Neuronal stem cell (in vitro differentiated cells): ENCODE measurements around the gene COCH.

Experiments
- DNase-seq: peaks from one replicate; pipeline ENCODE4 v3.0.0-alpha.2; 2013; ENCODE audit warnings: low spot score
- H2AFZ ChIP-seq: one replicate; pipeline ENCODE4 v1.6.1; 2013; ENCODE audit warnings: mild to moderate bottlenecking, low read length, inconsistent platforms
- H2AK5ac ChIP-seq: 2 replicates; pipeline ENCODE4 v1.6.1; 2013; ENCODE audit warnings: low read depth, mild to moderate bottlenecking, inconsistent platforms, low read length, moderate library complexity, mixed read lengths
- H2BK120ac ChIP-seq: 2 replicates; pipeline ENCODE4 v1.6.1; 2013; ENCODE audit warnings: low read depth, mild to moderate bottlenecking, inconsistent platforms, low read length, moderate library complexity, mixed read lengths
- H2BK12ac ChIP-seq: one replicate; pipeline ENCODE4 v1.6.1; 2013; ENCODE audit warnings: low read length, inconsistent platforms
- H2BK15ac ChIP-seq: 2 replicates; pipeline ENCODE4 v1.6.1; 2013; ENCODE audit warnings: mild to moderate bottlenecking, low read length, inconsistent platforms, mixed read lengths
- H2BK5ac ChIP-seq: one replicate; pipeline ENCODE4 v1.6.1; 2013; ENCODE audit warnings: inconsistent platforms, mild to moderate bottlenecking, low read length, moderate library complexity
- H3K14ac ChIP-seq: one replicate; pipeline ENCODE4 v1.6.1; 2013; ENCODE audit warnings: low read length, inconsistent platforms
- H3K18ac ChIP-seq: 2 replicates; pipeline ENCODE4 v1.6.1; 2013; ENCODE audit warnings: low read length, inconsistent platforms
- H3K23ac ChIP-seq: 2 replicates; pipeline ENCODE4 v1.6.1; 2013; ENCODE audit warnings: low read depth, mild to moderate bottlenecking, mixed read lengths, low read length, inconsistent platforms; ENCODE audit not compliant: poor library complexity
- H3K27ac ChIP-seq: replicated peaks from 3 replicates; pipeline ENCODE4 v1.5.1; 2013; ENCODE audit warnings: low read length, inconsistent platforms
- H3K27me3 ChIP-seq, 3 experiments: 2 replicates each; pipeline ENCODE4 v1.6.1; 2013; ENCODE audit warnings: low read length in 3 of 3, mild to moderate bottlenecking in 2 of 3, inconsistent platforms in 1 of 3, low read depth in 1 of 3, mixed read lengths in 1 of 3, moderate library complexity in 1 of 3; ENCODE audit not compliant: control insufficient read depth in 3 of 3, insufficient read depth in 3 of 3
- H3K36me3 ChIP-seq, 2 donors: replicated peaks in 1 of 2; 2 replicates each; pipeline ENCODE4 v1.6.1; 2013; ENCODE audit warnings: low read length in 2 of 2; ENCODE audit not compliant: control insufficient read depth in 2 of 2, insufficient read depth in 2 of 2
- H3K4ac ChIP-seq: 2 replicates; pipeline ENCODE4 v1.6.1; 2013; ENCODE audit warnings: inconsistent platforms, mild to moderate bottlenecking, low read length, moderate library complexity
- H3K4me1 ChIP-seq, 2 donors: 1 replicate in 1 of 2; 2 replicates in 1 of 2; pipeline ENCODE4 v1.6.1; 2013; ENCODE audit warnings: low read length in 2 of 2, low read depth in 1 of 2; ENCODE audit not compliant: control insufficient read depth in 2 of 2, insufficient read depth in 1 of 2
- H3K4me2 ChIP-seq: one replicate; pipeline ENCODE4 v1.6.1; 2013; ENCODE audit warnings: mild to moderate bottlenecking, low read length, inconsistent platforms; ENCODE audit not compliant: insufficient read depth, poor library complexity, severe bottlenecking
- H3K4me3 ChIP-seq, 2 donors: 2 replicates each; pipeline ENCODE4 v1.5.1; 2013; ENCODE audit warnings: low read length in 2 of 2, mild to moderate bottlenecking in 2 of 2, inconsistent platforms in 1 of 2, moderate library complexity in 1 of 2
- H3K79me1 ChIP-seq: one replicate; pipeline ENCODE4 v1.6.1; 2013; ENCODE audit warnings: low read depth, mild to moderate bottlenecking, inconsistent platforms, low read length, moderate library complexity
- H3K9ac ChIP-seq: one replicate; pipeline ENCODE4 v1.6.1; 2013; ENCODE audit warnings: mild to moderate bottlenecking, low read depth, low read length, inconsistent platforms; ENCODE audit not compliant: poor library complexity
- H3K9me3 ChIP-seq, 2 donors: replicated peaks in 1 of 2; 2 replicates each; pipeline versions ENCODE3 to v1.6.1; 2013; ENCODE audit warnings: low read length in 2 of 2, mild to moderate bottlenecking in 2 of 2, inconsistent platforms in 1 of 2, low read depth in 1 of 2, mixed read lengths in 1 of 2, moderate library complexity in 1 of 2; ENCODE audit not compliant: control insufficient read depth in 2 of 2, insufficient read depth in 1 of 2
- H4K8ac ChIP-seq: one replicate; pipeline ENCODE4 v1.6.1; 2013; ENCODE audit warnings: low read depth, mild to moderate bottlenecking, inconsistent platforms, low read length, moderate library complexity
- H4K91ac ChIP-seq: one replicate; pipeline ENCODE4 v1.6.1; 2013; ENCODE audit warnings: low read length, low read depth, mild to moderate bottlenecking, inconsistent platforms; ENCODE audit not compliant: poor library complexity
- WGBS, 2 donors: extraction: QIAGEN DNeasy Blood & Tissue Kit; methylation state at CpG; one replicate each; pipeline ENCODE4 v1.1.7; 2013; ENCODE audit warnings: missing lambda C conversion rate in 2 of 2, mixed read lengths in 1 of 2; ENCODE audit not compliant: insufficient read length in 2 of 2, insufficient replicate concordance in 1 of 2; ENCODE audit errors: extremely low coverage in 2 of 2; 5-methylcytosine and 5-hydroxymethylcytosine counted together

COCH gene

DNA sequence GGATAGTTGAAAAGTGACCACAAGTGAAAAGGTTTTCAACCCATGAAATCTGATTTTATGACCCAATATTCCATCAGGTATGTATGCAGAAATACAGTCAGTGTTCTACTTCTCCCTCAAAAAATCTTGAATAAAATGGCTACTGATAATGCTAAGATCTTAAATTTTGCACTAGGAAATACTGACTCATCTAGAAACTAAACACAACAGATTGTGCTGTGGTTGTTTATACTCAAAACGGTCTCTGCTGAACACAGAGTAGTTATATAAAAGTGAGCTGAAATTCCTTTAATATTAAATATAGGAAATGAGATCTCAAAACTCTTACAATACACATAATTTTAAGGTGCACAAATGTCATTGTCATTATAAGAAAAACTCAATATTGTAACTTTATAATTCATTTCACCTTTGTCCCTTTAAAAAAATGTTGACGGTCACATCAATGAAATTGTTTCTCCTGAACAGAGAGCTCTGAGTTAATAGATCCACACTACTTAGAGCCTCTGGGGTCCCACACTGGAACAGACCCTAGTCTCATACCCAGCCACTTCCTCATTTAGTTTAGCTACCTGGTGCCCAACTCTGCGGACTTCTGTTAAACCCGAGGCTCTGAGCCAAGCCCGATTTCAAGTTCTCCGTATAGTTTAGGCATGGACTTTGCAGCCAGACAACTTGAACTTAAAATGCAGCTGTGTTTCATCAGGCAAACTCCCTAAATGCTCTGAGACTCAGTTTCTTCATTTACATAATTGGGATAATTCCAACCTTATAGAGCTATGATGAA is 9.3 kb downstream of the COCH start:
- Histone ChIP-seq H2AK5ac (no peak overlapping the region), H4K8ac (no peak overlapping the region)
- no peak for DNase-seq

DNA sequence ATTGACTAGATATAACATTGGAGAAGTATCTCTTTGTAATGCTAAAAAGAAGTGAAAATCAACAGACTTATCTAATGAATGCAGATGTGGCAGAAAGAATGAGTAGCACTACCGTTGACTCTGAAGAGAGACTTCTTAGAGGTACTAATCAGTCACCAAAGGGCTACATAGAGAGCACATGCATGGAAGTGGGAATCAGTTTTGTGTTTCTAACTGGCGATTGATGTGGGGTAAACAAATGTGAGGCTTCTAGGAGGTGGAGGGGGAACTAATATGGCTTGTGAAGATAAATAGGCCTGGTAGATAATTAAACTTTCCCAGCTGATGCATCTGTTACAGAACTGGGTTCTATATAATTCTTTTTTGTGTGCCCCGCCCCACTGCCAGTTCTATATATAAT is 10.5 kb downstream of the COCH start:
- no peak overlapping the region for H2BK15ac ChIP-seq
- H4K8ac ChIP-seq = no peak overlapping the region
- H2AFZ ChIP-seq = no peak overlapping the region
- H2AK5ac ChIP-seq = no peak overlapping the region
- H3K36me3 ChIP-seq = peaks cover 0 to 2% of the 10 kb centered on the region in 2 donors
- no peak overlapping the region for H3K4me3 ChIP-seq
- H3K18ac ChIP-seq = no peak overlapping the region
- H3K9ac ChIP-seq = no peak overlapping the region
- H2BK5ac ChIP-seq = no peak overlapping the region
- no peak overlapping the region for H3K27ac ChIP-seq
- no peak overlapping the region for H2BK12ac ChIP-seq
- no peak for DNase-seq
- WGBS, 2 donors = no CpG with 5 or more reads among the region's 3 CpGs
- no peak overlapping the region for H4K91ac ChIP-seq
- H3K9me3 ChIP-seq = no peaks in the 10 kb centered on the region
- H3K4ac ChIP-seq = no peak overlapping the region
- H3K79me1 ChIP-seq = no peaks in the 10 kb centered on the region
- H3K14ac ChIP-seq = no peak overlapping the region
- H3K4me2 ChIP-seq = no peak overlapping the region
- no peaks in the 10 kb centered on the region for H3K4me1 ChIP-seq
- H3K27me3 ChIP-seq = no peaks in the 10 kb centered on the region
- no peak overlapping the region for H2BK120ac ChIP-seq
- H3K23ac ChIP-seq = no peak overlapping the region

More for the DNA sequence above, 9.3 kb downstream of the COCH start:
- Histone ChIP-seq H3K9ac (no peak overlapping the region), H2BK12ac (no peak overlapping the region), H3K79me1 (no peaks in the 10 kb centered on the region), H3K4ac (no peak overlapping the region), H2BK120ac (no peak overlapping the region), H2BK15ac (no peak overlapping the region), H3K4me2 (no peak overlapping the region), H3K36me3 (peaks cover 0 to 2% of the 10 kb centered on the region in 2 donors), H3K27me3 (no peaks in the 10 kb centered on the region), H3K9me3 (no peaks in the 10 kb centered on the region), H3K18ac (no peak overlapping the region), H3K27ac (no peak overlapping the region), H3K23ac (no peak overlapping the region), H2AFZ (no peak overlapping the region), H3K14ac (no peak overlapping the region), H4K91ac (no peak overlapping the region), H3K4me1 (no peaks in the 10 kb centered on the region), H3K4me3 (no peak overlapping the region), H2BK5ac (no peak overlapping the region)
- WGBS, 2 donors = no CpG with 5 or more reads among the region's 6 CpGs

DNA sequence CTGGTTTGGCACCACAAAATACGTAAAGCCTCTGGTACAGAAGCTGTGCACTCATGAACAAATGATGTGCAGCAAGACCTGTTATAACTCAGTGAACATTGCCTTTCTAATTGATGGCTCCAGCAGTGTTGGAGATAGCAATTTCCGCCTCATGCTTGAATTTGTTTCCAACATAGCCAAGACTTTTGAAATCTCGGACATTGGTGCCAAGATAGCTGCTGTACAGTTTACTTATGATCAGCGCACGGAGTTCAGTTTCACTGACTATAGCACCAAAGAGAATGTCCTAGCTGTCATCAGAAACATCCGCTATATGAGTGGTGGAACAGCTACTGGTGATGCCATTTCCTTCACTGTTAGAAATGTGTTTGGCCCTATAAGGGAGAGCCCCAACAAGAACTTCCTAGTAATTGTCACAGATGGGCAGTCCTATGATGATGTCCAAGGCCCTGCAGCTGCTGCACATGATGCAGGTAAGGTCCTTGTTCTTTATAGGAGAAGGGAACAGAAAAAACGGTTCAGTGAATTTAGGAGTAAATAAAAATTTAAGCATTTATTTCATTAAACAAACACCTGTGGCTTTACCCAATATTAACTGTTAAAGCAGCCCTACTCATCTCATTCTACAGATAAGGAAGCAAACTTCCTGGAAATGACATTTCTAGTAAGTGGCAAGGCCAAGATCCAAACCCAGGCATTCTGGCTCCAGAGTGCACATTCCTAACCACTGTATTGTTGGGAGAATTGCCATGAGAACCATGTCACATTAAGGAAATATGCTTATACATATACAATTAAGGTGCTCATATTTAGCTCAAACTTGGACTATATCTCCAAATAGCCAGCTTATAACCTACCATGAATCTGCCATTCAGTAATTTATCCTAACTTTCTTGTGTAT is 11.7 kb downstream of the COCH start:
- Histone ChIP-seq H2BK120ac (no peak overlapping the region), H3K4me1 (no peaks in the 10 kb centered on the region), H3K4me3 (no peak overlapping the region), H3K18ac (no peak overlapping the region), H2BK5ac (no peak overlapping the region), H3K4me2 (no peak overlapping the region), H2BK12ac (no peak overlapping the region), H4K91ac (no peak overlapping the region), H3K79me1 (no peaks in the 10 kb centered on the region), H3K27me3 (no peaks in the 10 kb centered on the region), H2AK5ac (no peak overlapping the region), H3K9ac (no peak overlapping the region), H3K4ac (no peak overlapping the region), H3K36me3 (peaks cover 0 to 2% of the 10 kb centered on the region in 2 donors), H2BK15ac (no peak overlapping the region), H4K8ac (no peak overlapping the region), H3K27ac (no peak overlapping the region), H3K14ac (no peak overlapping the region), H3K9me3 (no peaks in the 10 kb centered on the region), H3K23ac (no peak overlapping the region), H2AFZ (no peak overlapping the region)
- WGBS, 2 donors = no CpG with 5 or more reads among the region's 7 CpGs
- no peak for DNase-seq
